Measurements from ENCODE around the gene CCDC157. TPM values are rescaled to one million over a fixed set of nuclear protein-coding genes. Genes with fewer than 3 reads are reported as not detected.

CCDC157 gene
- total RNA-seq, 1 experiment from 2014 or later, result 4.9 TPM

DNA sequence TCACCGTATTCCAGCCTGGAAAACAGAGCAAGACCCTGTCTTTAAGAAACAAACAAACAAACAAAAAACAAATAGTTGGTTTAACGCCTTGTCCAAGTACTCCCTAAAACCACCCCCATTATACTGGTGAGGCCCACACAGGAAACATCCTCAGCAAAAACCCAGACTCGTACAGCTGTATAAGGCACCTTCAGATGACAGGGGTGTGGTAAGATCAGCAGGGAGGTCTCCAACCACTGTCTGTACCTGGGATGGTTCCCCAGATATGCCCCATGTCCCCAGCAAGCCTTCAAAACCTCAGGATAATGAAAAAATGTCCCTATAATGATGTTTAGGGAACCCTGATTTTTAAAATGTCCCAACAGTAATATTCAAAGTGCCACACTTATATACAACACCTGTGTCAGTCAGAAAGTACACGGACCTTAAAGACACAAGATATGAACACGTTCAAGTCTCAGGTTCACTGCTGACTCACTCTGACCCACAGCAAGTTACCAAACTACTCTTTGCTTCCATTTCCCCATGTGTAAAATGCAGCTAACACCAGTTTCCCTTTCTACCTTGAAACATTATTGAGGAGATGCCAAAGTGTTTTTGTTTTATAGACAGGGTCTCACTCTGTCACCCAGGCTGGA lies 9.4 kb upstream of the CCDC157 start:
- peaks cover 72% of the 10 kb centered on the region for H3K36me3 Mint-ChIP-seq (ENCODE audit: insufficient read depth, unreplicated experiment)
- H3K4me1 Mint-ChIP-seq (ENCODE audit: low read depth, unreplicated experiment), result peaks cover 11% of the 10 kb centered on the region
- H3K27me3 Mint-ChIP-seq (ENCODE audit: insufficient read depth, unreplicated experiment), result no peaks in the 10 kb centered on the region
- H3K9me3 ChIP-seq, result no peaks in the 10 kb centered on the region
- no peaks in the 10 kb centered on the region for H3K9me3 Mint-ChIP-seq (ENCODE audit: unreplicated experiment)
- no peak overlapping the region for H3K4me3 Mint-ChIP-seq (ENCODE audit: unreplicated experiment)
- peaks cover 6% of the 10 kb centered on the region for H3K4me1 ChIP-seq
- intact Hi-C loops (cut with micrococcal nuclease; ENCODE audit: unreplicated experiment), result no loop called here
- DNase-seq, result no peak
- H3K4me3 ChIP-seq (ENCODE audit: low read depth, low read length), result no peak overlapping the region
- CTCF ChIA-PET, result no interaction called here
- no TSS peak for BruUV-seq (replicated peaks)
- H3K27ac Mint-ChIP-seq (ENCODE audit: unreplicated experiment), result no peak overlapping the region
- H3K36me3 ChIP-seq (ENCODE audit: control insufficient read depth, insufficient read depth, low read length), result peaks cover 8% of the 10 kb centered on the region
- TF ChIP-seq, protein P1, sequence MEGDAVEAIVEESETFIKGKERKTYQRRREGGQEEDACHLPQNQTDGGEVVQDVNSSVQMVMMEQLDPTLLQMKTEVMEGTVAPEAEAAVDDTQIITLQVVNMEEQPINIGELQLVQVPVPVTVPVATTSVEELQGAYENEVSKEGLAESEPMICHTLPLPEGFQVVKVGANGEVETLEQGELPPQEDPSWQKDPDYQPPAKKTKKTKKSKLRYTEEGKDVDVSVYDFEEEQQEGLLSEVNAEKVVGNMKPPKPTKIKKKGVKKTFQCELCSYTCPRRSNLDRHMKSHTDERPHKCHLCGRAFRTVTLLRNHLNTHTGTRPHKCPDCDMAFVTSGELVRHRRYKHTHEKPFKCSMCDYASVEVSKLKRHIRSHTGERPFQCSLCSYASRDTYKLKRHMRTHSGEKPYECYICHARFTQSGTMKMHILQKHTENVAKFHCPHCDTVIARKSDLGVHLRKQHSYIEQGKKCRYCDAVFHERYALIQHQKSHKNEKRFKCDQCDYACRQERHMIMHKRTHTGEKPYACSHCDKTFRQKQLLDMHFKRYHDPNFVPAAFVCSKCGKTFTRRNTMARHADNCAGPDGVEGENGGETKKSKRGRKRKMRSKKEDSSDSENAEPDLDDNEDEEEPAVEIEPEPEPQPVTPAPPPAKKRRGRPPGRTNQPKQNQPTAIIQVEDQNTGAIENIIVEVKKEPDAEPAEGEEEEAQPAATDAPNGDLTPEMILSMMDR (IDR thresholded peaks at IDR 0.05; ENCODE audit: insufficient read depth in 1 of 2, low read depth in 1 of 2, low read length in 1 of 2, severe bottlenecking in 1 of 2, unreplicated experiment in 1 of 2), result no peak
- H3K27me3 ChIP-seq (replicated peaks; ENCODE audit: control insufficient read depth, insufficient read depth, low read length), result no peaks in the 10 kb centered on the region
- POLR2A ChIA-PET, result no interaction called here

DNA sequence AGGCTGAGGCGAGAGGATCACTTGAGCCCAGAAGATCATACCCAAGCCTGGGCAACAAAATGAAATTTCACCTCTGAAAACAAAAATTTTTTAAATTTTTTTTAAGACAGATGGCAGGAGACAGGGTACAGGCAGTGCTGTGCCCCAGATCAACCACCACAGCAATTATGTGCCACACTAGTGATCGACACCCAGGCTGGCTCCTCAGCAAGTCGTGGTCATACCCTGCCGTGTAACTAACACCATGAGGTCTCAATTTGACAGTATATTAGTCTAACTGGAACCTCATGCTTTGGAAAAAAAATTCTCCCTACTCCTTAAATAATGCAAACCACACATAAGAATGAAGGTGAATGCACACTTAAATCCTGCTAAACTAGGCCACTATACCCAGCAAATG lies 8.4 kb upstream of the CCDC157 start:
- ChIA-PET CTCF (no interaction called here), POLR2A (no interaction called here)
- Mint-ChIP-seq H3K27ac (ENCODE audit: unreplicated experiment) (no peak overlapping the region), H3K4me3 (ENCODE audit: unreplicated experiment) (no peak overlapping the region), H3K9me3 (ENCODE audit: unreplicated experiment) (no peaks in the 10 kb centered on the region), H3K4me1 (ENCODE audit: low read depth, unreplicated experiment) (peaks cover 13% of the 10 kb centered on the region), H3K27me3 (ENCODE audit: insufficient read depth, unreplicated experiment) (no peaks in the 10 kb centered on the region), H3K36me3 (ENCODE audit: insufficient read depth, unreplicated experiment) (peaks cover 66% of the 10 kb centered on the region)
- peaks cover 15% of the 10 kb centered on the region for H3K4me1 ChIP-seq
- no peaks in the 10 kb centered on the region for H3K27me3 ChIP-seq (replicated peaks; ENCODE audit: control insufficient read depth, insufficient read depth, low read length)
- peaks cover 4% of the 10 kb centered on the region for H3K36me3 ChIP-seq (ENCODE audit: control insufficient read depth, insufficient read depth, low read length)
- no peak overlapping the region for H3K4me3 ChIP-seq (ENCODE audit: low read depth, low read length)
- TF ChIP-seq, protein P1 (IDR thresholded peaks at IDR 0.05; ENCODE audit: insufficient read depth in 1 of 2, low read depth in 1 of 2, low read length in 1 of 2, severe bottlenecking in 1 of 2, unreplicated experiment in 1 of 2), result no peak
- DNase-seq, result no peak
- intact Hi-C loops (cut with micrococcal nuclease; ENCODE audit: unreplicated experiment), result no loop called here
- BruUV-seq (replicated peaks), result no TSS peak
- no peaks in the 10 kb centered on the region for H3K9me3 ChIP-seq

DNA sequence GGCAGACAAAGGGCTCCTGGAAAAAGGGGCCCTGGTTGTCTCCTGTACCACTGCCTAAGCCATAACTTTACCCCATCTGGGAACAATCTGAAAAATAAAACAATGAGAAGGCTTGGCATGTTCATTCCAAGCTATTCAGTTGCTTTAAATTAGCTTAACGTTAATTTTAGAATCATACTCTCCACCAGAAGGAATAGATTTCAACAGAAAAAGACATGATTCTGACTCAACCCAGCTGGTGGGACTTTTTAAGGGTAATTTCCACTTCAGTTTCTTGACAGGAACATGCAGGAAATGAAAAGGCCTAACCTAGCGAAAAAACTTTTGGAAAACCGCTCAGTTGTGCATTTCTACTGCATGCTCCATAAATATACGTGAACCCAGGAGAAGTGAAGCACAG lies 8.0 kb upstream of the CCDC157 start:
- ChIA-PET CTCF (no interaction called here), POLR2A (no interaction called here)
- Histone ChIP-seq H3K9me3 (no peaks in the 10 kb centered on the region), H3K4me3 (ENCODE audit: low read depth, low read length) (no peak overlapping the region), H3K36me3 (ENCODE audit: control insufficient read depth, insufficient read depth, low read length) (peaks cover 4% of the 10 kb centered on the region), H3K27me3 (replicated peaks; ENCODE audit: control insufficient read depth, insufficient read depth, low read length) (no peaks in the 10 kb centered on the region), H3K4me1 (peaks cover 19% of the 10 kb centered on the region)
- peaks cover 17% of the 10 kb centered on the region for H3K4me1 Mint-ChIP-seq (ENCODE audit: low read depth, unreplicated experiment)
- H3K27ac Mint-ChIP-seq (ENCODE audit: unreplicated experiment), result no peak overlapping the region
- TF ChIP-seq, protein P1 (IDR thresholded peaks at IDR 0.05; ENCODE audit: insufficient read depth in 1 of 2, low read depth in 1 of 2, low read length in 1 of 2, severe bottlenecking in 1 of 2, unreplicated experiment in 1 of 2), result no peak
- H3K36me3 Mint-ChIP-seq (ENCODE audit: insufficient read depth, unreplicated experiment), result peaks cover 64% of the 10 kb centered on the region
- H3K27me3 Mint-ChIP-seq (ENCODE audit: insufficient read depth, unreplicated experiment), result no peaks in the 10 kb centered on the region
- no peaks in the 10 kb centered on the region for H3K9me3 Mint-ChIP-seq (ENCODE audit: unreplicated experiment)
- H3K4me3 Mint-ChIP-seq (ENCODE audit: unreplicated experiment), result no peak overlapping the region
- intact Hi-C loops (cut with micrococcal nuclease; ENCODE audit: unreplicated experiment), result no loop called here
- no peak for DNase-seq
- BruUV-seq (replicated peaks), result no TSS peak

All from Caco-2 (cell line).